Renal cortex interstitium (tissue), 15 donors: ENCODE data around the gene BCO2. TPM values are rescaled to one million over a fixed set of nuclear protein-coding genes. Genes with fewer than 3 reads are reported as not detected.
"Not testable (repeated sequence)": the region's sequence is repeated elsewhere in the genome, so short reads cannot be mapped to it uniquely, and the experiment has no call there.

ENCODE experiments used
- DNase-seq, 11 donors: peaks; one replicate each; pipeline ENCODE4 v3.0.0-alpha.2; 2013; ENCODE audit warnings: low read depth in 9 of 11, low spot score in 4 of 11; ENCODE audit errors: extremely low read depth in 1 of 11
- long read RNA-seq, 16 experiments: transcript quantifications; one replicate each; lab custom pipeline, GENCODE V29; 2026
- polyA plus RNA-seq, 3 donors: library from polyadenylated mRNA; unstranded; fragments of 120-200 nt; gene quantifications; one replicate each; pipeline ENCODE4 v1.2.1, GENCODE V29; 2013; ENCODE audit not compliant: insufficient read length in 3 of 3

Gene BCO2
- polyA plus RNA-seq, result 1 to 10 TPM; 3.1 to 6.3 (median 3.5) TPM
- long read RNA-seq, donor 1, partial matches to known transcripts, result 0 of 1 reads
- long read RNA-seq, donor 1, other reads (novel, unspliced or antisense), result 0 of 1 reads
- long read RNA-seq, donor 2, result 0 reads
- long read RNA-seq, donor 3, result 0 reads
- long read RNA-seq, donor 4, result 0 reads
- long read RNA-seq, donor 5, result 0 reads
- long read RNA-seq, donor 6, result 0 reads
- long read RNA-seq, donor 7, result 0 reads
- long read RNA-seq, donor 8, partial matches to known transcripts, result 0 of 1 reads
- long read RNA-seq, donor 8, other reads (novel, unspliced or antisense), result 0 of 1 reads
- long read RNA-seq, donor 9, result 0 reads
- long read RNA-seq, donor 10, result 0 reads
- long read RNA-seq, donor 11, result 0 reads
- long read RNA-seq, donor 12, result 0 reads
- long read RNA-seq, donor 13, result 0 reads
- long read RNA-seq, donor 14, result 0 reads
- long read RNA-seq, donor 15, result 0 reads
- long read RNA-seq, donor 16, result 0 reads

DNA sequence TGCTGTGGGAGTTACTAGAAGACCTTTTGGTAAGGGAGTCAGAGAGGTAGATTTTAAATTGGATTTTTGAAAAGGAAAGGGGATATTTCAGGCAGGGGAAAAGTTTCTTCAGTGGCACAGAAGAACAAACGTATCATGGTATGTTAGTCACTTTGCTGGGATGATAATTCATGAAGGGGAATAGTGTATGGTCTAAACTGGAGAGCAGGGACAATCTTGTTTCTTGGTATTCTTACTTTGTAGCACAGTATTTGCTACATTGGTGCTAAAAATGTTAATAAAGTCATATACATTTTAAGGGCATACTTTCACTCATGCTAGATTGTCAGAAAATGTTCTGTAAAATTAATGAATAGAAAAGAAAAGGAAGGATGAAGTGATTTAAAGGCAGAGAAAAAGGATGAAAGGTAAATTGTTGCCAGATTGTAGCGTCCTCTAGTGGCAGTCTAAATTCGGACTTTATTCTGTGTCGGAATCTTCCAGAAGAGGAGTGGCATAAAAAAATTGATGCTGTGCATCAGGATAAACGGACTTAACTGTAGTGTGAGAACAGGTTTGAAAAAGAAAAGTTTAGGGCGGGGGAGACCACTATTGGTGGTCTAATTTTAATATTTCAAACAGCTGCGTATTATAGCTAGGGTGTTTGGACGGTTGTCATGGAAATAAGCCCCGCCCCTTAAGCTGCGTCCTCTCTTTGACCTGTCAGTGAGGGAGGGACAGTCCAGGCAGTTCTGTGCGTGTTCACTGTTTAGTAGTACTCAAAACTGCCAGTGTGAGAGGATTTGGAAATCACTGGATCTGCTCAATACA is at the start of gene BCO2:
TSS of gene BCO2 (plus strand) at position 724 of the 810 bp plus-strand sequence. CDS start 90 bp downstream, outside the sequence.
- DNase-seq, result peak; percentile 62 to 87 (median 80)

GRCh38 chr11:112127056-112127455 is 48.3 kb upstream of the BCO2 start:
- DNase-seq, result no peak

DNA sequence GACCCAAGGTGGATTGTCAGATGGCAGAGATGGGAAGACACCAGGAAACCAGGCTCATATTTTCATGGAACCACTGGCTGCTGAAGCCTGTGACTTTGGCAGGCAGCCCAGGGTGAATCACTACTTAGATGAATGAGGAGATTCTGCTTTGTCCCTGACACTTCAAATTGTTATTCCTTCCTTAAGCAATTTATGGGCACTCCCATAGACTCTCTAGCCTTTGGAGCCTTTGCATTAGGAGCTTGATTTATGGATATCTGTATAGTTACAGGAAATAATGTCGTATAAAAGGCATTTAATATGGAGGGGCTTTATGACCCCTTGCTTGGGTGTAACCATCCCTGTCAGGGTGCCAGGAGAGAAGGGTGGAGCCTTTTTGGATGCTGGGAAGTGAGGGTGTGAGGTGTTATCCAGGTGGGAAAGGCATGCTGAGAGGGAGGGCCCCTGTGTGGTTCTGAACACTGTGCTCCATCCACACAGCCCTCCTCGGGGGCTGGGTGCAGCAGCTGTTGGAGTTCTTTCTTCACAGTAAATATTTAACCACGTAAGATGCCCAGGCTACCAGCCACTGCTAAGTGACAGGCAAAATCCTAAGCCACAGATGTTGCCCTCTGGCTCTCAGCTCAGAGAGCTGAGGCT is 46.7 kb upstream of the BCO2 start:
- DNase-seq, result peak in 5 of 11 donors; percentile 4 to 24 (median 10)

- no peak for DNase-seq
These were observed 45.7 kb upstream of the BCO2 start for GRCh38 chr11:112129656-112130055.

DNA sequence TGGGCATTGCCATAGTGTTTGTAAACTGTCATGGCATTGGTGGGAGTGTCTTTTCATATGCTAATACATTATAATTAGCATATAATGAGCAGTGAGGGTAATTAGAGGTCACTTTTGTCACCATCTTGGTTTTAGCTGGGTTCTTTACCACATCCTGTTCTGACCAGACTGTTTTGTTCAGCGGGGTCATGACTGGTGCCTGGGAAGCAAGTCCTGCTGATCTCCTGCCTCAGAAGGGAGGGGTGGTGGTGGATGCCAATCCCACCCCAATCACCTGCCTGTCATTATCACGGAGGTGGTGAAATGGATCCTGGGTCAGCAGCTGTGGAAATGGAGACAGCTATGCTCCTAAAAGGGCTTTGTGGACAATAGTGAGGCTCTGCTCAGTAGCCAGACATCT is 42.6 kb upstream of the BCO2 start:
- DNase-seq, result no peak

DNA sequence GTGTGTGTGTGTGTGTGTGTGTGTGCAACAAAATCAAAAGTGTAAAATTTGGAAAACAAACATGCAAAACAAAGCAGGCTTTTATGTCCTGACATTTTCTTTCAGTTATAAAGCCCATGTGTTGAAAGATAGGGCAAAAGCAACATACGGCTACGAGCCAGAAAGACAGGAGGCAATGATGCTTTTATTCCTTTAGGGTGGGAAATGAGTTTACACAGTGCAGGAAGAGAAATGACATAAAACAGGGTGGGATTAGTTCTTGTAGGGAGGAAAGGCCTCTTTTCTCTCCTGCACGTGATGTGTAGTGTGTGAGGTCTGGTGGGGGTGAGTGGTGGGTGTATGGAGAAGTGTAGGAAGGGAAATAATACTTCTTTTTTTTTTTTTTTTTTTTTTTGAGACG is 40.8 kb upstream of the BCO2 start:
- DNase-seq, result no peak

DNA sequence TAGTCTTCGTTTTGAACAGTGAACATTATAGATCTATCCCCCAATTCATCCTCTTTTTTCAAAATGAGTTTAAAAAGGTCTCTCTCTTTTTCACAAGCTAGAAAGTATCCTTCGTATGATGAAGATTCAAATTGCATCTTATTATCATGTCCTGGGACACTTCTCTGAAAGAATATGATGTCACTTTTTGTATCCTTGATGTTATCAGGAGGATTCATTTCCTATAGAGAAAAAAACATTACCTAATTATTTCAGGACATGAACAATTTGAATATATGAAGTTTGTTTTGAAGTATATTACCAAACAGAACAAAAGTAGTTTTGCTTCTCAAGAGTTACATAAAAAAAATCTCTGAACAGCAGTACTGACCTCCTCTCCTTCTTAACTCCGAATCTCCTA is 31.7 kb upstream of the BCO2 start:
- no peak for DNase-seq

DNA sequence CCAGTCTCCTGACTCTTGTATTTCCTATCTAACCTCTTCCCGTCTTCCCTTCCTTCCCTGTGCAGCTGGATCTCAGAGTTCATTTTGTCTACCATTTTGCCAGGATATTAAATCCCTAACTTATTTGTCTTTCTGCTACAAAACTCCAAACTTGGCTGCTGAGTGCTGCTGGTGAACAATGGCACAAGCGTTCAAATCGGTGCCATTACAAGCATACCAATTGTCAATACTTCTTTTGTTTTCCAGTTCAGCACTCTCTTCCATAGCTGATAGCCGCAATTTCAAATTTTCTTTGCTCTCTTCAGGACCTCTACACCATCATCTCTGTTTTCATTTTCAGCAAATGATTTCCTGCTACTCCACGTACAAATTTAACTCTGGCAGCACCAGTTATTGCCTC is 24.8 kb upstream of the BCO2 start:
- no peak for DNase-seq

DNA sequence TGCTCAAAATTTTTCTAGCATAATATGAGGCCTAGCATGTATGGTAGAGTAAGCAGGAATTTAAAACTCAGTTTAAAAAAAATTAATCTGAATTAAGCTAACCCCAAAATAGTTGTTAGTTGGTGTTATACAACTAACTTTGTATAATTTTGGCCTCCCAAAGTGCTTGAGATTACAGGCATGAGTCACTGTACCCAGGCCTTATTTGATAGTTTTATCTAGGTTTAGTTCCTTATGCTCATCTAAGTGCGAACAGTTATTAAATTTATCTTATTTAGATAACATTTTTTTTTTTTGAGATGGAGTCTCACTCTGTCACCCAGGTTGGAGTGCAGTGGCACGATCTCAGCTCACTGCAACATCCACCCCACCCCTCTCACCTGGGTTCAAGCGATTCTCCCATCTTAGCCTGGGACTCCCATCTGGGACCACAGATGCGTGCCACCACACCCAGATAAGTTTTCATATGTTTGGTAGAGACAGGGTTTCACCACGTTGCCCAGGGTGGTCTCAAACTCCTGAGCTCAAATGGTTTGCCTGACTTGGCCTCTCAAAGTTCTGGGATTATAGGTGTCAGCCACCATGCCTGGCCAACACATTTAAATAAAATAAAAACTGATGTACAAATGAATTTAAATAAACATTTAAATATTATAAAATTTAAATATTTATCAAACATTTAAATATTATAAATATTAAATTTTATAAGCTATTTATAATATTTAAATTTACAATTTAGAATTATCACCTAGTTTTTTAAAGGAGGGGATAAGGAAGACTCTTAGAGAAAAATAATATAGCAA is 19.0 kb upstream of the BCO2 start:
- no peak for DNase-seq

- DNase-seq, result no peak
These were observed 18.2 kb upstream of the BCO2 start for GRCh38 chr11:112156956-112157766.

DNA sequence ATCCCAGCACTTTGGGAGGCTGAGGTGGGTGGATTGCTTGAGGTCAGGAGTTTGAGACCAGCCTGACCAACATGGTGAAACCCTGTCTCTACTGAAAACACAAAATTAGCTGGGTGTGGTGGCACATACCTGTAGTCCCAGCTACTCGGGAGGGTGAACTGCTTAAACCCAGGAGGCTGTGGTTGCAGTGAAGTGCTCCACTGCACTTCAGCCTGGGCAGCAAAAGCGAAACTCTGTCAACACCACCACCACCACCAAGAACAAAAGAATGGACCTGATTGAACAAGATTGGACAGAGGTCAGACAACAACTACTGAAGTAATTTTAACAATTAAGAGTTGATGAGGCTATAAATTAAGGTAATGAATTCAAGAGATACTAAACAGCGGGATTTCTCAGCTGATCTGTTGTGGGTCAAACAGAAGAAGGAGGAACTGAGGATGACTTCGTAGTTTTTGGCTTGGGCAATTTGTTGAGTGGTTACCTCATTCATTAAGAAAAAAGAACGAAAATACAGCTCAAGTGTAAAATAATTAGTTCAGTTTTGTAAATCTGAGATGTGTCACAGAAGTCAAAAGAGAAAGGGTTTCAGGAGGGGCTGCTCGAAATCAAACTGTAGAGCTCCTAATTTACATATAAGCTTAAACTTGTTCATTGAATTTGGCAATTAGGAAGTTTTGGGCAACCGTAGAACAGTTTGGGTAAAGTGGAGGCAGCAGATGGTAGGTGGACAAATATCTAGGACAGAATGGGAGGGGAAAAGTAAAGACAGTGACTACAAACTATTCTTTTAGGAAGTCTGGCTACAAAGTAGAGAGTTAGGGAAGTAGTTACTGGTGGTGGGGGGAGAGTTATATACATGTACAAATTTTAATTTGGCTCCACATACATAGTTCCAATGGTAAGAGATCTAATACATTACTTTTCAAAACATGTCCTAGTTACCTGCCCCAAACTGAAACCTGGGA is 15.9 kb upstream of the BCO2 start:
- DNase-seq, result no peak

DNA sequence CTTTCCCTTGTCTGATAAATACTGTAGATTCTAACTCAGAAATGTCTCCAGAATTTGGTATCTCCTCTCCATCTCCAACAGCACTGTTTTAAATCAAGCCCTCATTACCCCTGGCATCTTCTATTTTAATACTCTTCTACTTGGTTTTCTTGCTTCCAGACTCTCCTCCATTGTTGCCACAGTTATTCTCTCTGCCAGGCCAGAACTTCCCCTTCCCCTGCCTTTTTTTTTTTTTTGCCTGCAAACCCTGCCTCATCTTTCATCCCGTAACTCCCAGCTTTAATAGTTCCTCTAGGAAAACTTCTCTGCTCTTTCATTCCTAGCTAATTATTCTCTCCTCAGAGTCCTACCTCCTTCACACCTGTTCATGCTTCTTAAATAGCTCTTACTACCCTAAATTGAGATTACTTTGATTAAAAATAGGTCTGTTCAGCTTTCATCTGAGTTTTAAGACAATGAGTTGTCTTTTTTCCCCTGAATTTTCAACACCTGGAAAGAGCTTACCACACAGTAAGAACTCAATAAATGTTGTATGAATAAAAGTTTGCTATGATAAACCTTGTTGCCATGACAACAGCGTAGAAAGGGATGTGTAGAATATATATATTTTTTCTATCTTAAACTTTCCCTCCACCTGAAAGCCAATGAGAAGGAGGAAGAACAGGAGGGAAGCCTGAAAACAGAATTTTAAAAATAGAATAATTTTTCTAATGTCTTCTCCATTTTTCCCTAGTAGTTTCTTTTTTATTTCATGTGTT is 15.0 kb upstream of the BCO2 start:
- no peak for DNase-seq

DNA sequence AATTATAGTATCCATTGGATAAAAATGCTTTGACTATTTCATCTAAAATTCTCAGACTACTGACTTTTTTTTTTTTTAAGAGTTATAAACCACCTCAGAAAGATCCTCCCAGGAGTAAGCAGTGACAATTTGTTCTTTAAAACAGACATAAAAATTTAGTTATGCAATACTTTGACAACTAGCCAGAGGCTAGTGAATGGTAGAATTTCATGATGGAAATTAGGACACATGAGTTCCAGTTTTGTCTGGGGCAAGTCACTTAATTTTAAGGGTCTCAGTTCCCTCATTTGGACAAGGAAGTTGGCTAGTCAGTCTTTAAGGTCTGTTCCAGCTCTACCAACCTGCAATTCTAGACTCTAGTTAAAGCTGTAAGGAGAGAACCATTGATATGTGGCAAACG is 14.3 kb upstream of the BCO2 start:
- no peak for DNase-seq

DNA sequence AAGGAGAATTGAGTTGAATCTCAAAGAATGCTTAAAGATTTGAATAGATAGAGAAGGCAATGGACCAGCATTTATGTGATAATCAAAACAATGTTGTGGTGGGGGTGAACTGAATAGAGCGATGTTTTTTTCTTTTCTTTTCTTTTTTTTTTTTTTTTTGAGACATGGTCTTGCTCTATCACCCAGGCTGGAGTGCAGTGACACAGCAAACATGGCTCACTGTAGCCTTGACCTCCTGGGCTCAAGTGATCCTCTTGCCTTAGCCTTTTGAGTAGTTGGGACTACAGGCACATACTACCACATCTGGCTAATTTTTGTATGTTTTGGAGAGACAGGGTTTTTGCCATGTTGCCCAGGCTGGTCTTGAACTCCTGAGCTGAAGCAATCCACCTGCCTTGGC is 13.1 kb upstream of the BCO2 start:
- DNase-seq, result not testable (repeated sequence)

- DNase-seq, result no peak
These were observed 12.4 kb upstream of the BCO2 start for GRCh38 chr11:112162761-112163546.
